GM18909 (cell line): ENCODE results near the gene TMEM141.
A peak's percentile ranks its signal among the peaks of the same experiment; 100 is the strongest.

Experiments used
- ATAC-seq: cut with Tn5 transposase; IDR thresholded peaks from one replicate; pipeline ENCODE4 v1.9.1; 2021; ENCODE audit warnings: mild to moderate bottlenecking; ENCODE audit not compliant: unreplicated experiment, poor library complexity

TMEM141 gene

GRCh38 chr9:136807281-136808074, 16.3 kb downstream of the TMEM141 start, which contains the start of gene RABL6:
Gene RABL6 (plus strand): TSS chr9:136807948. CDS start chr9:136808197, 249 bp downstream.
- ATAC-seq: peak; percentile 78

- peak; percentile 41 for ATAC-seq
Measured at GRCh38 chr9:136808075-136808805, 17.1 kb downstream of the TMEM141 start.

- no peak for ATAC-seq
Measured at GRCh38 chr9:136808806-136809158, 17.6 kb downstream of the TMEM141 start.

DNA sequence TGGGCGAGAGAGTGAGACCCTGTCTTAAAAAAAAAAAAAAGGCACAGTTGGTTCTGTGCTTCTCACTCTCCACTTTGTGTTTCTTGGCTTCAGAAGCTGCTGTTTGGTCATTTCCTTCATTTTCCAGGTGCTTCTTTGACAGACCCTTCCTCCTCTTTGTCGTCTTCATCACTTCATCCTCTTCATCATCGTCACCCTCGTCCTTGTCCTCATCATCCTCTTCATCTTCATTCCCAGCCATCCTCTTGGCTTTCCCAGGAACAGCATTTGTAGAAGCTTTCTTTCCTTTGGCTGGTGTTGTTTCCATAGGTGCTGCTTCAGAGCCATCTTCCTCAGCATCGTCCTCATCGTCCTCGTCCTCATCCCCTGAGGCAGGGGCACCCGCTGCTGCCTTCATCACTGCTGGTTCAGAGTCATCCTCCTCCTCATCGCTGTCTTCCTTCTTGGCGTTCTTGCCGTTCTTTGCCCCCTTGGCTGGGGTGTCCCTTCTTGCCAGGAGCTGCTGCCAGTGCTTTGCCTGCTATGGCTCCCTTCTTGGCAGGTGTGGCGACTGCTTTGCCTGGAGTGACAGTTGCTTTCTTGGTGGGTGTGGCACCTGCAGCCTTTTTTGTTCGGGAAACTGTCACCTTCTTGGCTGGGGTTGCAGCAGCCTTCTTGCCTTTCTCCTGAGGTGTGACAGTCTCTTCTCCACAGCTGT, 23.7 kb downstream of the TMEM141 start:
- no peak for ATAC-seq

DNA sequence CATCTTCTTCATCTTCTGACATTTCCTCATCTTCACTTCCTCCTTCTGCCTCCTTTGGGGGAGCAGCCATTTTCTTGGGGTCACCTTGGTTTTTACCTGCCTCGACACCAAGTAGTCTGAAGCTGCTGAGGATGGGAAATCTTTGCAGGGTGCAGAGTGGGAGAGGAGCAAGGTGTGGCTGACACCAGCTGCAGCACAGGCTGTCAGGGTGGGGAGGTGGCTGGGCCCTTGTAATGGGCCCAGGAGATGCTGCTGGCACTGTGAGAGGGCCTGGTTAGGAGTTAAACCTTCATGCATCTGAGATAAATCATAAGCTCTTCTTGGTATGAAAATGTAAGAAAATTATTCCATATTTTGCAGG, 24.3 kb downstream of the TMEM141 start:
- no peak for ATAC-seq

DNA sequence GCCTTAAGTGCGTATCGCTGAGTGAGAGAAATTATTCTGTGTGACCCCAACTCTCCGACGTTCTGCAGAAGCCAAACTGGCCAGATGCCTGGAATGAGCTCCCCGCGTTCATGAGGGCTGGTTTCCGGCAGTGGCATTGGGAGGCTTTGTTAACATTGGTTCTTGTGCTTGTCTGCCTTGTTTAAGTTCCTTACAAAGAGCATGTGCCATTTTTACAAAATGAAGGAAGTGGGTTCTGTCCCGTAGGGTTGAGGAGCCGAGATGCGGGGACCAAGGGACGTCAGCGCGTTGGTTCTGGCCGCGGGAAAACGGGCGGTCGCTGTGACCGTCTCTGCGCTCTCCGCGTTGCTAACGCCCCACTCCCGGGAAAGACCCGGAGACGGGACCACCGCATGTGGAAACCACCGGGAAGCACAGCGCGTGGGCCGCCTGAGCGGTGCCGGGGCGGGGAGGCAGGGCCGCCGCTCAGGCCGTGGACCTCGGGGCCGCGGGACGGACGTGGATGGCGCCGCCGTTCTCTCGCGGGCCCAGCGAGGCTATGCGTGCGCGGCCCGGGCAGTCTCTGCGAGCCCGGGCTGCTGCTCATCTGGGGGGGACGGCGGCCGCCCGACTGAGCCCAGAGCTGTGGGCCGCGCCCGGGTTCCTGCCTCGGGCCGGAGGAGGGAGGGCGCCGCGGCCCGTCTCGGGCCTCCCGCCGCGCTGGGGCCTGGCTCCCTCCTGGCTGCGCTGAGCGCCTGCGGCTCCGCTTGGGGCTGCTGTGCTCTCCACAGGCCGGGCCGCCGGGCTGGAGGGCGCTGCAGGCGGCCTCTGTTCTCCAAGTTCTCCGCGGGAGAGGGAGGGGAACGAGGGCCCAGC, 30.1 kb downstream of the TMEM141 start:
- ATAC-seq: no peak

DNA sequence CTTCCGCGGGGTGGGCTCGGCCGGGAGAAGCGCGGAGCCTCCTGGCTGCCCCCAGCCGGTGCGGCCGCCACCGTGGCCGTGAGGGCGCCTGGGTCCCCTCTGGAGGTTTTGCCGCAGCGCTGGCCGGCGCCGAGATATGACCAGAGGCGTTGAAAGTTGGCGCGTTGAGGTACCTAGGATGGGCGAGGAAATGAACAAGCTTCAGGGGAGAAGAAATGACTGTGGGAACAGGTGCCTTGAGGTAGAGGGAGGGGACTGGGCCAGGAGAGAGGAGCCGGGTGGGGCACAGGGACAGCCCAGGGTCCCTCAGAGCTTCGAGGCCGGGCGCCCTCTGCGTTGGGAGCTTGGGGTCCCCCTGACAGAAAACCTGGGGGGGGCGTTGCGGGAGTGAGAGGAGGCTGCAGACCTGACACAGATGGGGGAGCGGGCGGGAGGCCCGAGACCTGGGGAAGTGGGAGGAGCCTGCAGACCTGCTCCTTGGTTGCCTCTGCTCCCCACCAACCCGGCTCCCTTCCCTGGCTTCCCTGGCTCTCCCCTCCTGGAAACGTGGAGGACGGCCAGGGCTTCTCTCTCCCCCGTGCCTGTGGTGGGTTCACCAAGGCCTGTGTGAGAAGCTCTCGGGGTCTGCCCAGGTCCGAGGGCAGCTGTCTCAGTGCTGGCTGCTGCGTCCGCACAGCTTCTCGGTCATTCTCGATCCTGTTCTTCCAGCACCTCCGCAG, 30.8 kb downstream of the TMEM141 start:
- no peak for ATAC-seq

GRCh38 chr9:136823136-136824046, 32.2 kb downstream of the TMEM141 start:
- no peak for ATAC-seq

DNA sequence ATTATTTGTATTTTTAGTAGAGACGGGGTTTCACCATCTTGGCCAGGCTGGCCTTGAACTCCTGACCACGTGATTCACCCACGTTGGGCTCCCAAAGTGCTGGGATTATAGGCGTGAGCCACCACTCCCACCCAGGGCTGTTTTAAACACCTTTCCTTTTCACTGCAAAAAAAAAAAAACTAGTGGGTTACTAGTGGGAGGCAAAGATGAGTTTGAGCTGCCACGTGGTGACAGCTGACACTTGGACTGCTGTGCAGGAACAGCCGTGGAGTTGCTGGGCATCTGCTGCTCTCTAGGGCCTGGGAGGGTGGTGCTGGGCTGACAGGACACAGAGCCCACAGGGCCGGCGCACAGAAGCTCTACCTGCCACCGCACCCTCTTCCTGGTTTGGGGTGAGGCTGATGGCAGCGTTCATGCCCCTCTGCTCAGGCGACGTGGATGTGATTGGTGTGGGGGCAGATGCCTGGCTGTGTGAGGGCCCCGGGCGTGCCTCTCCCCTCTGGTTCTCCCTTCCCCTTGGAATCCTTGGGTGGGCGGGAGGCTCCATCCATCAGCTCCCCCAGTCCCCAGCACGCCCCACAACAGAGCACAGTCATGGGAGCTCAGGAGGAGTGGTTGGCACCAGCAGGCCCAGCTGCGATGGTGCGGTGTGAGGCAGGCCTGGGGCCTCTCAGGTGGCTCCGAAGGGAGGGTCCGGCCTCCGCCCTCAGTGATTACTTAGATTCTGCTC, 33.5 kb downstream of the TMEM141 start:
- no peak for ATAC-seq

DNA sequence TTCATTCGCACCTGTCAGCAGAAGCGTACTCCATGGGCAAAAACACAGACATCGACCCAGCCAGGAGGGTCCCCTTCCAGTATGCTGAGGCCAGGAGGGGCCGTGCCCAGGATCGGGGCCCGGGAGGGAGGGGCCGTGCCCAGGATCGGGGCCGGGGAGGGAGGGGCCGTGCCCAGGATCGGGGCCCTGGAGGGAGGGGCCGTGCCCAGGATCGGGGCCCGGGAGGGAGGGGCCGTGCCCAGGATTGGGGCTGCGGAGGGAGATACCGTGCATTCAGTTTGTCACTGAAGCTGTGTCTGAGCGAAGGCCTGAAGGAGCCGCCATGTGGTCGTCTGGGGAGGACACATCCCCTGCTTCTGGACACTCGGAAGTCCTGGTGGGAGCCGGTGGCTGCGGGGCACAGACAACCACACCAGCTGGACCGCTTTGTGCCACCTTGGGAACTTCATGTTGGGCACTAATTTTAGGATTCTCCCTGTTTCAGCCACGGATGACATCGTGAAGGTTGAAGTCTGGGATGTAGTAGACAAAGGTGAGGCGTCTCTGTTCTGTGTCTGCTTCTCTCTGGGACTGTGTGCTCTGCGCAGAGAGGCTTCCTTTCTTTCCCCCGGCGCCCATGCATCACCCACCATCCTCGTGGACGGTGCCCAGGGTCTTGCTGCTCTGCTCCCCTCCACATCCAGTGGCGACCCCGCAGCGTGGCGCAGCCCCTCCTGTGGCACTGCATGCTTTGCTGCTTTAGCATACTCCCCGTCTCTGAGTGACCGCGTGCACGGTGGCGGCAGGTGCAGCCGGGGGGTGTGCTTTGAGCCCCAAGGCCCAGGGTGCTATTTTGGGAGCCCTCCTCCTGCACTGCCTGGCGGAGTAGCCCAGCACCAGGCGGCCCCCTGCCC, 34.4 kb downstream of the TMEM141 start:
- no peak for ATAC-seq

DNA sequence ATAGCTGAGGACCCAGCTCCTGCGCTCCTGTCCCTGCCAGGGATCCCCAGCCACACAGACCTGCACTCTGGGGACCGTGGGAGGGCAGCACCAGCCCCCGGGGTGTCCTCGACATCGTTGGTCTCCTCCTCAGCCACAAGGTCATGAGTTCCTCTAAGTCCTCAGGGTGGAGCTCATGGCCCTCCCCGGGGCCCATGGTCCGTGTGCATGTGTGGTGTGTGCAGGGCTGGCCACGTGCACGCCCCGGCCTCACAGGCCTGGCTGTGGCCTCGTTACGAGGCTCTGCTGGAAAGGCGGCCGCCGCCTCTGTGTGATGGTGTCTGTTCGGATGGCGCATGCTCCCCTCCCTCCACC, 35.0 kb downstream of the TMEM141 start:
- ATAC-seq: no peak

GRCh38 chr9:136826703-136827582, 35.8 kb downstream of the TMEM141 start:
- no peak for ATAC-seq

DNA sequence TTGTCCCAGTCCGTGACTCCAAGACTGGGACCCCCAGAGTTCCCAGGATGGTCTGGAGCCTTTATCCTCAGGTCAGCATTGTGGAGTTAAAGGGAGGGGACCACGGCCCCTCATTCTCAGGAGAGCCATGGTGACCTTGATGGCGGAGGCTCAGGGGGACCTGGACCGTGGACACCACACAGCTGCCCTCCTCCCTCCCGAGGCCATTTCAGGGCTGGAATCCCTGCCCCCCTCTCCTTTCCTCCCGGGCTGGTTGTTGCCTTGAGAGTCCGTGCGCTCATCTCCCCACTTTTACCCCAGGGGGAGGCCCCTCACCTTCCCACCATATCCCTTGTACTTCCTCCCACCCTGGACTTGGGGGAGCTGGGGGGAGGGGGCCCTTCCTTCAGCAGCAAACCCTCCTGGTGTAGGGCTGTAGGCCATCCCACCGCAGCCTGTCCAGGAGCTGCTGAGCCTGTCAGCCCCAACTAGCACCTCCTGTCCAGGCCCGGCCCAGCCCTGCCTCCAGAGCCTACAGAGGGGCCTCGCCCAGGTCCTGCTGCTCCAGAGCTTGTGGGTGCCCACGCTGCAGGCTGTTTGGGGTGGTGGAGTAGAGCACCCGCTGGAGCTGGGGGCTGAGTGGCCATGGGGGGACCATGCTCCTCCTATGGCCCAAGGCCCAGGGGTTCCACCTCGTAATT, 36.8 kb downstream of the TMEM141 start:
- ATAC-seq: no peak

DNA sequence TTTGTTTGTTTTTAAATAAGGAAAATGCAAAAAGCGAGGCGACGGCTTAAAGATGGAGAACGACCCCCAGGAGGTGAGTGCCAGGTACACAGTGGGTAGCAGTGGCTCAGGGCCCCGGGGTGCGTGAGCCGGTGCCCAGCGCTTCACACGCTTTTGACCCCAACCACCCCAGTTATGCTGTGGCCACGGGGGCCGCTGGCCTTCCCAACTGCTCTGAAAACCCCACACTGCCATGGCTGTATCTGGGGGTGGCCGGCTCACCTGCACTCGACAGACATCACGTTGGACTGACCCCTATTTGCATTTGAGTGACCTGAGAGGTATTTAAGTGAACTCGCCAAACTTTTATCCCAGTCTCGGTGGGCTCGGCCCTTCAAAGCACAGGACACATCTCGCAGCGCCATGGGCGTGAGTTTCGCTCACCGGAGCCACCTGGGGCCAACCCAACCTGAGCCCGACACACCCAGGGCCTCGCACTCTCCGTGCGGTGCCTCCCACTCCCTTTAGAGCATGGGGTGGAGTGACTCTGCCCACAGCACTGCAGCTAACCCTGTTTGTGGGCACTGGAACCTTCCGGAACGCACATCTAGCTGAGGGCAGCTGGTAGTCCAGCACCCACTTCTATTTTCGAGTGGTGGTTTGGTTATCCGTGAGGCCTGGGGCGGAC, 37.5 kb downstream of the TMEM141 start:
- no peak for ATAC-seq

- ATAC-seq: no peak
Measured at GRCh38 chr9:136829412-136829811, 38.3 kb downstream of the TMEM141 start.
